Spleen (tissue), 7 donors: ENCODE measurements around the gene SEPTIN3.

Experiments
- POLR2A ChIP-seq, 3 donors: fragments of 450-650 bp; IDR thresholded peaks; one replicate each; pipeline ENCODE4 v1.5.1; 2017; ENCODE audit warnings: antibody characterized with exemption in 3 of 3, mild to moderate bottlenecking in 1 of 3
- POLR2AphosphoS5 ChIP-seq, 3 donors: sonication (generic); formaldehyde crosslinking; IDR thresholded peaks; one replicate each; pipeline ENCODE4 v1.5.1; 2017; ENCODE audit warnings: antibody characterized with exemption in 3 of 3
- TF ChIP-seq, protein P1 (sequence below), 11 experiments: fragments of 200-600 bp in 7 of 11; fragments of 450-650 bp in 4 of 11; sonication (generic) in 4 of 11; IDR thresholded peaks in 8 of 11; conservative IDR thresholded peaks in 3 of 11; 1 replicate in 7 of 11; 2 replicates in 4 of 11; pipeline versions ENCODE4 v1.4.0 to v1.8.0; 2016 to 2021; ENCODE audit warnings: antibody characterized with exemption in 11 of 11, inconsistent platforms in 4 of 11, mild to moderate bottlenecking in 1 of 11
- donor health status: DM: no; HTN: no; CAD: no; lungs with moderate emphysema.
- donor health status: DM: no; HTN: no; CAD: no.
- donor health status: DM: no; HTN: no; CAD: no.

DNA sequence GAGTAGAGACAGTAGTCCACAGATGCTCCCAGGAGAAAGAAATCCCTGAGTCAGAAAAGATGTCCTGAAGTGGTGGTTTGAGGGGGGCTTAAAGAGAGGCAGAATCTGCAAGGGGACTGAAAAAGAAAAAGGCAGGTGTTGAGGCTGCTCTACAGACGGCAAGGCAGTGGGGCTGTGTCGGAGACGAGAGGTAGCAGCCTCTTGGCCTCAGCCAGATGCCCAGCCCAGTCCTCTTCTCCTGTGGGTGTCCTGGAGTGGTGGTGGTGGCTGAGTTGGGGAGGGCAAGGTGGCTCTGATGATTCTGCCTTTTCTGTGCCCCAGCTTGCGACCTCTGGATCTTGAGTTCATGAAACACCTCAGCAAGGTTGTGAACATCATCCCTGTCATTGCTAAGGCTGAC lies 20.0 kb downstream of the SEPTIN3 start:
- TF ChIP-seq POLR2AphosphoS5 (IDR thresholded peaks at IDR 0.05), result no peak
- TF ChIP-seq, protein P1, sequence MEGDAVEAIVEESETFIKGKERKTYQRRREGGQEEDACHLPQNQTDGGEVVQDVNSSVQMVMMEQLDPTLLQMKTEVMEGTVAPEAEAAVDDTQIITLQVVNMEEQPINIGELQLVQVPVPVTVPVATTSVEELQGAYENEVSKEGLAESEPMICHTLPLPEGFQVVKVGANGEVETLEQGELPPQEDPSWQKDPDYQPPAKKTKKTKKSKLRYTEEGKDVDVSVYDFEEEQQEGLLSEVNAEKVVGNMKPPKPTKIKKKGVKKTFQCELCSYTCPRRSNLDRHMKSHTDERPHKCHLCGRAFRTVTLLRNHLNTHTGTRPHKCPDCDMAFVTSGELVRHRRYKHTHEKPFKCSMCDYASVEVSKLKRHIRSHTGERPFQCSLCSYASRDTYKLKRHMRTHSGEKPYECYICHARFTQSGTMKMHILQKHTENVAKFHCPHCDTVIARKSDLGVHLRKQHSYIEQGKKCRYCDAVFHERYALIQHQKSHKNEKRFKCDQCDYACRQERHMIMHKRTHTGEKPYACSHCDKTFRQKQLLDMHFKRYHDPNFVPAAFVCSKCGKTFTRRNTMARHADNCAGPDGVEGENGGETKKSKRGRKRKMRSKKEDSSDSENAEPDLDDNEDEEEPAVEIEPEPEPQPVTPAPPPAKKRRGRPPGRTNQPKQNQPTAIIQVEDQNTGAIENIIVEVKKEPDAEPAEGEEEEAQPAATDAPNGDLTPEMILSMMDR (IDR thresholded peaks at IDR 0.05 in 8 of 11, conservative IDR thresholded peaks at IDR 0.05 in 3 of 11), result no peak
- no peak for TF ChIP-seq POLR2A (IDR thresholded peaks at IDR 0.05)
